ENCODE measurements around the gene TEX12. TPM values are rescaled to one million over a fixed set of nuclear protein-coding genes. Genes with fewer than 3 reads are reported as not detected.

TEX12 gene
- total and polyA plus RNA-seq, 9 of the 15 experiments (the other 6 are each of a cell fraction or from before 2014, with no cell fraction given) = 0.10 to 2.3 (median 0.67) TPM; not detected in 1

DNA sequence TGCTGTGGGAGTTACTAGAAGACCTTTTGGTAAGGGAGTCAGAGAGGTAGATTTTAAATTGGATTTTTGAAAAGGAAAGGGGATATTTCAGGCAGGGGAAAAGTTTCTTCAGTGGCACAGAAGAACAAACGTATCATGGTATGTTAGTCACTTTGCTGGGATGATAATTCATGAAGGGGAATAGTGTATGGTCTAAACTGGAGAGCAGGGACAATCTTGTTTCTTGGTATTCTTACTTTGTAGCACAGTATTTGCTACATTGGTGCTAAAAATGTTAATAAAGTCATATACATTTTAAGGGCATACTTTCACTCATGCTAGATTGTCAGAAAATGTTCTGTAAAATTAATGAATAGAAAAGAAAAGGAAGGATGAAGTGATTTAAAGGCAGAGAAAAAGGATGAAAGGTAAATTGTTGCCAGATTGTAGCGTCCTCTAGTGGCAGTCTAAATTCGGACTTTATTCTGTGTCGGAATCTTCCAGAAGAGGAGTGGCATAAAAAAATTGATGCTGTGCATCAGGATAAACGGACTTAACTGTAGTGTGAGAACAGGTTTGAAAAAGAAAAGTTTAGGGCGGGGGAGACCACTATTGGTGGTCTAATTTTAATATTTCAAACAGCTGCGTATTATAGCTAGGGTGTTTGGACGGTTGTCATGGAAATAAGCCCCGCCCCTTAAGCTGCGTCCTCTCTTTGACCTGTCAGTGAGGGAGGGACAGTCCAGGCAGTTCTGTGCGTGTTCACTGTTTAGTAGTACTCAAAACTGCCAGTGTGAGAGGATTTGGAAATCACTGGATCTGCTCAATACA is 7.8 kb downstream of the TEX12 start, which contains the start of gene BCO2 (continued):
- TF ChIP-seq ATF1 (CRISPR knock-in tag; IDR thresholded peaks at IDR 0.05) (no peak), ATF1 (tag; IDR thresholded peaks at IDR 0.05) (peak; percentile 61), TAF1 (IDR thresholded peaks at IDR 0.05; ENCODE audit: control insufficient read depth, extremely low read depth, insufficient read depth, low read length, severe bottlenecking) (no peak), LCOR (CRISPR knock-in tag; IDR thresholded peaks at IDR 0.05) (0 out of 2 replicates have a peak, but pooled peaks have one; percentile 42), ZC3H8 (IDR thresholded peaks at IDR 0.05) (0 out of 2 replicates have a peak, but pooled peaks have one; percentile 35), POLR3G (IDR thresholded peaks at IDR 0.05; ENCODE audit: extremely low read depth, insufficient read length, insufficient replicate concordance) (no peak), SMARCE1 (IDR thresholded peaks at IDR 0.05) (no peak), RCOR1 (IDR thresholded peaks at IDR 0.05; ENCODE audit: borderline replicate concordance in 1 of 2, low read depth in 2 of 2, low read length in 2 of 2) (peak in 1 of 2 experiments; percentile 34; a peak in 1 of 4 replicates), CC2D1A (IDR thresholded peaks at IDR 0.05) (peak; percentile 51; the same call in 1 of the 2 replicates), ZNF717 (CRISPR knock-in tag; IDR thresholded peaks at IDR 0.05) (no peak), ZNF384 (IDR thresholded peaks at IDR 0.05; ENCODE audit: low read depth, low read length) (0 out of 2 replicates have a peak, but pooled peaks have one; percentile 27), SMC3 (conservative IDR thresholded peaks at IDR 0.05; ENCODE audit: insufficient read depth, low read depth, low read length) (peak; percentile 33; the same call in 1 of the 2 replicates), ZNF354B (CRISPR knock-in tag; IDR thresholded peaks at IDR 0.05) (no peak), NBN (IDR thresholded peaks at IDR 0.05; ENCODE audit: low read depth) (0 out of 2 replicates have a peak, but pooled peaks have one; percentile 37), BMI1 (IDR thresholded peaks at IDR 0.05; ENCODE audit: low read length) (peak; percentile 74), CTBP1 (IDR thresholded peaks at IDR 0.05; ENCODE audit: borderline replicate concordance) (peak; percentile 29; the same call in 1 of the 2 replicates), CTCF (IDR thresholded peaks at IDR 0.05 in 2 of 3, conservative IDR thresholded peaks at IDR 0.05 in 1 of 3; ENCODE audit: insufficient read depth in 2 of 3, low read depth in 1 of 3, low read length in 3 of 3) (peak; percentile 69 to 92 (median 85)), HDAC3 (IDR thresholded peaks at IDR 0.05; ENCODE audit: borderline replicate concordance, partially characterized antibody) (no peak), ARNT (IDR thresholded peaks at IDR 0.05) (no peak)
- TF ChIP-seq, protein P1, sequence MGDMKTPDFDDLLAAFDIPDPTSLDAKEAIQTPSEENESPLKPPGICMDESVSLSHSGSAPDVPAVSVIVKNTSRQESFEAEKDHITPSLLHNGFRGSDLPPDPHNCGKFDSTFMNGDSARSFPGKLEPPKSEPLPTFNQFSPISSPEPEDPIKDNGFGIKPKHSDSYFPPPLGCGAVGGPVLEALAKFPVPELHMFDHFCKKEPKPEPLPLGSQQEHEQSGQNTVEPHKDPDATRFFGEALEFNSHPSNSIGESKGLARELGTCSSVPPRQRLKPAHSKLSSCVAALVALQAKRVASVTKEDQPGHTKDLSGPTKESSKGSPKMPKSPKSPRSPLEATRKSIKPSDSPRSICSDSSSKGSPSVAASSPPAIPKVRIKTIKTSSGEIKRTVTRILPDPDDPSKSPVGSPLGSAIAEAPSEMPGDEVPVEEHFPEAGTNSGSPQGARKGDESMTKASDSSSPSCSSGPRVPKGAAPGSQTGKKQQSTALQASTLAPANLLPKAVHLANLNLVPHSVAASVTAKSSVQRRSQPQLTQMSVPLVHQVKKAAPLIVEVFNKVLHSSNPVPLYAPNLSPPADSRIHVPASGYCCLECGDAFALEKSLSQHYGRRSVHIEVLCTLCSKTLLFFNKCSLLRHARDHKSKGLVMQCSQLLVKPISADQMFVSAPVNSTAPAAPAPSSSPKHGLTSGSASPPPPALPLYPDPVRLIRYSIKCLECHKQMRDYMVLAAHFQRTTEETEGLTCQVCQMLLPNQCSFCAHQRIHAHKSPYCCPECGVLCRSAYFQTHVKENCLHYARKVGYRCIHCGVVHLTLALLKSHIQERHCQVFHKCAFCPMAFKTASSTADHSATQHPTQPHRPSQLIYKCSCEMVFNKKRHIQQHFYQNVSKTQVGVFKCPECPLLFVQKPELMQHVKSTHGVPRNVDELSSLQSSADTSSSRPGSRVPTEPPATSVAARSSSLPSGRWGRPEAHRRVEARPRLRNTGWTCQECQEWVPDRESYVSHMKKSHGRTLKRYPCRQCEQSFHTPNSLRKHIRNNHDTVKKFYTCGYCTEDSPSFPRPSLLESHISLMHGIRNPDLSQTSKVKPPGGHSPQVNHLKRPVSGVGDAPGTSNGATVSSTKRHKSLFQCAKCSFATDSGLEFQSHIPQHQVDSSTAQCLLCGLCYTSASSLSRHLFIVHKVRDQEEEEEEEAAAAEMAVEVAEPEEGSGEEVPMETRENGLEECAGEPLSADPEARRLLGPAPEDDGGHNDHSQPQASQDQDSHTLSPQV (IDR thresholded peaks at IDR 0.05) = no peak
- TF ChIP-seq, protein P2, sequence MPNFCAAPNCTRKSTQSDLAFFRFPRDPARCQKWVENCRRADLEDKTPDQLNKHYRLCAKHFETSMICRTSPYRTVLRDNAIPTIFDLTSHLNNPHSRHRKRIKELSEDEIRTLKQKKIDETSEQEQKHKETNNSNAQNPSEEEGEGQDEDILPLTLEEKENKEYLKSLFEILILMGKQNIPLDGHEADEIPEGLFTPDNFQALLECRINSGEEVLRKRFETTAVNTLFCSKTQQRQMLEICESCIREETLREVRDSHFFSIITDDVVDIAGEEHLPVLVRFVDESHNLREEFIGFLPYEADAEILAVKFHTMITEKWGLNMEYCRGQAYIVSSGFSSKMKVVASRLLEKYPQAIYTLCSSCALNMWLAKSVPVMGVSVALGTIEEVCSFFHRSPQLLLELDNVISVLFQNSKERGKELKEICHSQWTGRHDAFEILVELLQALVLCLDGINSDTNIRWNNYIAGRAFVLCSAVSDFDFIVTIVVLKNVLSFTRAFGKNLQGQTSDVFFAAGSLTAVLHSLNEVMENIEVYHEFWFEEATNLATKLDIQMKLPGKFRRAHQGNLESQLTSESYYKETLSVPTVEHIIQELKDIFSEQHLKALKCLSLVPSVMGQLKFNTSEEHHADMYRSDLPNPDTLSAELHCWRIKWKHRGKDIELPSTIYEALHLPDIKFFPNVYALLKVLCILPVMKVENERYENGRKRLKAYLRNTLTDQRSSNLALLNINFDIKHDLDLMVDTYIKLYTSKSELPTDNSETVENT (CRISPR knock-in tag; IDR thresholded peaks at IDR 0.05) = no peak

Measured in K562 (cell line).